IPS DF 4.7 (cell line): Measurements from ENCODE around the gene STEAP1B.
"Not testable (repeated sequence)": the region's sequence is repeated elsewhere in the genome, so short reads cannot be mapped to it uniquely, and the experiment has no call there.

Experiments
- DNase-seq: peaks from one replicate; pipeline ENCODE4 v3.0.0-alpha.2; 2013; ENCODE audit warnings: low spot score; ENCODE audit errors: extremely low read depth

Gene STEAP1B

DNA sequence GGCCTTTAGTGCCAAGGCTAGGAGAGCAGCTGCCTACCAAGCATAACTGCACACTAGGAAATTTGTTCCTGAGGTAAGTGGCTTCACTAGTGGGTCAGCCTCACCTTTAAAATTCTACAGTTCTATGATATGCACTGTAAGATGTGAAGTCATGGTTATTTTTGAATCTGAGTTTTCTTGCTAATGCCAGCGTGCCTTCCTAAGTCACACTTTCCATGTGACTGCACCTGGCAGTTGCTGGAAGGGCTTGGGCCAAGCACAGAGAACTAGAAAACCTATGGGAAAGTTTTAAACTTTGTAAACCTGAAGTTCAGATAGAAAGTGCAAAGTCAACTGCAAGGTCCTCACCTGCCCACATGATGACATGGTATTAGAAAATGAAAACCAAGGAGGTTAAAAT, 42.5 kb downstream of the STEAP1B start:
- no peak for DNase-seq

DNA sequence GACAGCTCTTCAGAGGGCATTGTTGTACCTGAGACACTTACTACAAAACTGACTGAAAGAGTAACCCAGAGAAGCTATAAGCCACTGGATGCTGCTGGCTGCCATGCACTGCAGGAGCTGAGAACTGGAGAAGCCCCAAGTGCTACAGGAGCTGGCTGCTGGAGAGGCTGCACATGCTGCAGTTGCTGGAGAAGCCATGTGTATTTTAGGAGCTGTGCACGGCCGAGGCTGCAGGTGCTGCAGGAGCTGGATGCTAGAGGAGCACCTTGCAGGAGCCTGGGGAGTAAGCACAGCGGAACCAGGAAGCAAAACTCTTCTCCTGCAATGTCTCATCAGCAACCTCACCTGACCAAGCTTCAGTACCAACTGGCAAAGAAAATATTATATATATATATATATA, 45.5 kb downstream of the STEAP1B start:
- DNase-seq, result no peak

DNA sequence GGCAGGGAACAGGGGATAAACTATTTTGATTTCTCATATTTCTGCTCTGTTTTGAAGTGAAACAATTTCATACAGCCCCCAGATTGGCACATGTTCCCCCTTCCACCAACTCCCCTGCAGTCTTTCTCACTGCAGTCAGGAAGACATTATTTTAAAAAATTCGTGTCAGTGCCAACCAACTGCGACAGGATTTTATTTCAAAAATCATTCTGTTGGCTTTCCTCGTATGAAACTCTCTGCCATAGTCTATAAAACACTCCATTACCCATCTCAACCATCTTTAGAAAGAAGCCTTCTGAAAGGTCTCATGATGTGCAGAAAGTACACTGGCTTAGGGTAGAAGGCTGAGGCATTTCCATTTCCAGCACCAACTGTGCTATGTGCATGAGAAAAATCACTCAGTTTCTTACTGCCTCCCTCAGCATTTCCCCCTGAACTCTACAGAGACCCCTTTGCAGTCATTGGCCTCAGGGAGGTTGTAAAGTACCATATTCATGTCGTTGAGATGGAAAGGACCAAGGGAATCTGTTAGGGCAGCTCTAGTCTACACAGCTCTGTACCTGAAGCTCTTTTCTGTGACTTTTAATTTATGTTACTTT, 46.9 kb downstream of the STEAP1B start:
- DNase-seq, result no peak

DNA sequence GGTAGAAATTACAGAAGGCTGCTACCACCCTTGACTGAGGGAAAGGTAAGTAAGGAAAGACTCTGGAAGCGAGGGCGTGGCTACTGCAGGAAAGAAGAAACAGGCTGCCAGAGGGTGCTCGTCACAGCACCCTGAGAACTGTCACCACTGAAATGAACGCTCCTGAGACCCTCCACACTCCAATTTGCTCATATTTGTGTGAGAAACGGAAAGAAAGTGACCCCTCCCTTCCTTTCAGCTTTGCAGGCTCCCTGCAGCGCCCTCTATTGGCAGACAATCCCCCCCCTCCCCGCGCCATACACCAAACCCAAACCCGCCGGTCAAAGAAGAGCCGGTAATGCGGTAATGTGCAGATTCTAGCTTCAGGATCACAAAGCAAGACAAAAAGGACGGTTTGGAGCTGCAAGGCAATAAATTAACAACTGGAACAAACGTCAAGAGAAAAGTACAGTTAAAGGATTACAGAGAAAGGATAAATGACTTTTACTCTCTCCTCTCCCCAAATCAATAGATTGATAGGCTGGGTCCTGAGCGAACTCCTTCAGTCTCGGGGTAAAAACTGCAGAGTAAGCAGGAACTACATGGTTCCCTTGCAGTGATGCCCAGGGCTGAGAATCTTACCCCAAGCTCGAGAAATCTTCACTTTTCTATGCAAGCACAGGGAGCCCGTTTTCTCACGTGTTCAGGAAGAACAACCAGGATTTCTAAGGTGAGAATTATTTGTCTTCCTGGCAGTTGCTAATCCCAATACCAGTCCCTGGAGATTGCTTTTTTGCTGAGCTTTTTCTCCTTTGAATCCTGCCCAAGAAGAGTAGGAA, 47.6 kb downstream of the STEAP1B start:
- peak; percentile 53 for DNase-seq

DNA sequence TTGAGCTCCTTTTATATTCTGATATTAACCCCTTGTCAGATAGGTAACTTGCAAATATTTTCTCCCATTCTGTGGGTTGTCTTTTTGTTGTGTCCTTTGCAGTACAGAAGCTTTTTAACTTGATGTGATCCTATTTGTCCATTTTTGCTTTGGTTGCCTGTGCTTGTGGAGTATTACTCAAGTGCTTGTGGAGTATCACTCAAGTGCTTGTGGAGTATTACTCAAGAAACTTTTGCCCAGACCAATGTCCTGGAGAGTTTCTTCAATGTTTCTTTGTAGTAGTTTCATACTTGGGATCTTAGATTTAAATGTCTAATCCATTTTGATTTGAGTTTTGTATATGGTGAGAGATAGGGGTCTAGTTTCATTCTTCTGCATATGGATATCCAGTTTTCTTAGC, 50.0 kb downstream of the STEAP1B start:
- not testable (repeated sequence) for DNase-seq

DNA sequence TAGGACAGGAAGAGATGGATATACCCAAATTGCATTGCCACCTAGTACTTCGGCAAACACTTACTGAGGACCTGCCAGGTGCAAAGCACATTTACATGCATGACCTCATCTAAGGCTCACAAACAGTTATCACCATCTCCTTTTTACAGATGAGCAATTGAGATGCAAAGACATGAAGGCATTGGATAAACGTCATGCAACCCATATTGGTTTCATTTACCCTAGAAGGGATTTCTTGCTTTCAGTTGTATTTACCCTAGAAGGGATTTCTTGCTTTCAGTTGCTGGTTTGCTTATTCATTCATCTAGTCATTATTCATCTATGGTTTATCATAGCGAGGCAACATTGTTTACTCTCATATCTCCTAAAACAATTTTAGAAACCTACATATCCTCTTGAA, 52.2 kb downstream of the STEAP1B start:
- no peak for DNase-seq

DNA sequence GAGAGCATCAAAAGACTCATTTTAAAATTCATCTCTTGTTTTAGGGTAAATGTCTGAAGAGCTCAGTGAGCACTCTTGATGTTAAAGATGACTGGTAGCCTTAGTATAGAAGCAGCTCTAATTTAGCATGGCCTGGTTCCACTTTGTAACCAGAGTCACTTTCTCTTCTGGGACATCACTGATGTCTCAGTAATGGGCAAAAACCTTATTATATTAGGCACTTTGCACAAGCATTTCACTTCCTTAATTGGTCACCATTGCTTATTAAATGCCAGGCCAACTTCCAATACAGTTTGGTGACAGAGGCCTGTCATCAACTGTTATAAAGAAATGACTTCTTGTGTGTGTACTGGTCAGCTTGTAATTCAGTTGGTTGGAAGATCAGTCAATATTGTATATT, 53.0 kb downstream of the STEAP1B start:
- DNase-seq, result no peak

DNA sequence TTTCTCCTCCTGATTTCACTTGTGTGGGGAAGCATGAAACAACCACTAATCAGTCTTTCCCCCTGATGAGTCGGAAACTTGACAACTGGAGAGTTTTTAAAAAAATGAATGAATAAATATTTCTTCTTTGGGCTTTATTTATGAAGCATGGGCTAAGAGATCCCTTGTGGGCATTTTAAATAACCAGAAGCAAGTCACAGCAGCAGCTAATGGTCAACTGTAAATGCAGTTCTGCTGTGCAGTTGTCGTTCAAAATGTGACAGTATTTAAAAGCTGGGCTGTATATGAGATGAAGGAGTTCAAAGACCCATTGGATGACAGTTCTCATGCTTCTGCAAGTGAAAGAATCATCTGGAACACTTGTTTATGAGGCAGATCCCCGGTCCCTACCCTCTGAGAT, 54.1 kb downstream of the STEAP1B start:
- DNase-seq, result no peak

DNA sequence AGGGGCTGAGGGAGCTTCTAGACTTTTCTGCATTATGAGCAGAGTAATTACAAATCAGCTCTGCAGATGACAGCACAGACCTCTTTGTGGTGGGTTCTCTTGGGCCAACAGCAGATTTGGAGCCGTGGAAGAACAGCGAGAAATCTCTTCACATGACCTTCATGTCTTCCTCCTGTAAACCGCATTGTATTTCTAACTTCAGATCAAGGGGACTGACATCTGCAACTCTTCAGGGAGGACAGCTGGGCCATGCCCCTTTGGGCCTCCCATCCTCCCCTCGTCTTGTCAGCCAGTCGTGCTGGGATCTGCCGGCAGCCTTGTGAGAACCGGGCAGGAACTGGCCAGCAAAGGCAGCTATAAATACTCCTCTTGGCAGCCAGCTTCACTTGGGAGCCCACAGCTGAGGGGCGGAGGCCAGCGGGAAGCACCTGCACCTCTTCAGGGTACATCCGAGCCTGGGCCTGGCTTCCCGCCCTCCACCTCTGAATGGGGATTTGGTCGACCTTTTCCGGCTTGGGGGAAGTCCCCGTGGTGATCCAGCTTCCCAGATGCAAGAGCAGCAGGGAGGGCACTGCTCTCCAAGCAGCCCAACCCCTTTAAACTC, 54.7 kb downstream of the STEAP1B start:
- DNase-seq, result no peak

DNA sequence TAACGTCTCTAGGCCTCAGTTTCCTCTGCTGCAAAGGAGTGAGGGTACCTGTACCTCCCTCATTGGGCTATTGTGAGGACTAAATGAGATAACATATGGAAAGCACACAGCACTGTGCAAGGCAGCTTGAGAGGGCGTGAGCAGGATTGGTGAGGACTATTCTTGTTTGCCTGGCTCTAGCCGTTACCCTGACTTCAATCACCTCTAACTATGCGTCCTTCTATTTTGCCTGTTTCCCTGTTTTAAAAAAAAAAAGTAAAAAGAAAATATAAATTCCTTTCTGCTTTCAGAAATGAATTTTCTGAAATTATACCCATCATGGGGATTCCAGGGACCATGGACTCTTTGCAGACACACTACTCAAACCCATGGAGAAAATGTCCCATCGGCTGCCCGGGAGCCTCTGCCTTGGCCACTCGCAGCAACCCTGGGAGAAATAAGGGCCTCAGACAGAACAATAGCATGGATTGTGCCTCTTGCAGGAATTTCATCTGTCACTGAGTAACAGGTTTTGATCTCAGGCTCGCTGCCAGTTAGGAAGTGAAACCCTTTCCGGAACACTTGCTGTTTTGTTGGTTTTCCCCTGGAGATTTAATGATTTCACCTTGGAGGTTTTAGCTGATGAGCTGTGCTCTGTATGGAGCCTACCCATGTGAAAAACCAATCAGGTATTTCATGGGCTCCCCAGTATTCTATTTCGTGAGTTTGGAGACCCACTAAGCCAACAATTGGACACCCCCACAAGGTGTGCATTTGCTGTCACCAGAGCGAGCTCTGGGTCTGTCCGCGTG, 55.6 kb downstream of the STEAP1B start:
- no peak for DNase-seq

DNA sequence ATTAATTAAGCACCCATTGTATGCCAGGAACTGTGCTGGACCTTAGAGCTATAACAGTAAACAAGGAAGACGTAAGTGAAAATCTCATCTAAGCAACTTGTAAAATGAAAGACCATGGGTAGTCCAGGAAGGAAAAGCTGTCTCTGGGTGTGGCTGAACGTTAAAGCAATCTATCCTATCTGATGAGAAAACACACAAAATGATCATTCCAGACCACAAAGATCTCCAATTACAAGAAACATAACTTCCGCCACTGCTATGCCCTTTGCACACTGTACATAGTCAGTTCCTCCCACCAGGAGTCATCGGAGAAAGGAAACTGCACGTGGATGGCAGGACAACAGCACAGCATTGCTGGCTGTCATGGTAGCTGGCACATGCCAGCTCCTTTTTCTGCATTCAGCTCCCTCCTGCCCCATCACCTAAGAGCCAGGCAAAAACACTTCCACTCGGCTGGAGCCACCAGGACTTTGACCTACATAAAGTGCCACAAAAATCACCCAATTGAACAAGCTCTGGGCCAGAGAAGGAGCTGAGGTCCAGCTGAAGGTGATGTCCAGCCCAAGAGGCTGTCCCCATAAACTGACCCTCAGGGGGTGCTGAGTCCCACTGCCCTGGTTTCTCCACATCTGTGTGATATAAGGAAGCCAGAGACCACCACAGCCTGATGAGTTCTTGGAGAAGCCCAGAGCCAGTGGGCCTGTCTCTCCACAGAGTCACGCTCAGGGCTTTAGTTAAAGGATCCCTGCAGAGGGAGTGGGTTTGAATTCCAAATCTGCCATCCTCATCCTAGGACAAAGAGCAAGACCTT, 56.4 kb downstream of the STEAP1B start:
- DNase-seq, result no peak

DNA sequence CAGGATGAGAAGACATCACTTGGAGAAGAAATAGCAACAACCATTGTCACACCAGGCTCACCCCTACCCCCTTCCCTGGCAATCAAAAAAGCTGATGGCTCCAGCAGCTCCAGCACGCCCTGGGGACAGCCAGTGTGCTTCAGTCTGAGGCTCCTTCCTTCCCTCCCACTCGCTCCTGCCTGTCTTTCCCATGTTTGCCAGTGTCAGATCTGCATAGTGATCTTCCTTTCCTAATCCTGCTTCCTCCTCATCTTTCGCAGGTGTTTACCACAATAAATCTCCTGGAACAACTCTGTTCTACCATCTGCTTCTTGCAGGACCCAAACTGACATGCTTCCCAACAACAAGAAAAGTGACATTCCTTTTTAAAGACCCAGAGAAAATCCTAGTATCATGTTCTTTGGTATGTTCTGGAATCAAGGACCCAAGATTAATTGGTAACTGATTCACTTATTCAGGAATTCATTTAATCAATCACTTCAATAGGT, 57.1 kb downstream of the STEAP1B start:
- no peak for DNase-seq

DNA sequence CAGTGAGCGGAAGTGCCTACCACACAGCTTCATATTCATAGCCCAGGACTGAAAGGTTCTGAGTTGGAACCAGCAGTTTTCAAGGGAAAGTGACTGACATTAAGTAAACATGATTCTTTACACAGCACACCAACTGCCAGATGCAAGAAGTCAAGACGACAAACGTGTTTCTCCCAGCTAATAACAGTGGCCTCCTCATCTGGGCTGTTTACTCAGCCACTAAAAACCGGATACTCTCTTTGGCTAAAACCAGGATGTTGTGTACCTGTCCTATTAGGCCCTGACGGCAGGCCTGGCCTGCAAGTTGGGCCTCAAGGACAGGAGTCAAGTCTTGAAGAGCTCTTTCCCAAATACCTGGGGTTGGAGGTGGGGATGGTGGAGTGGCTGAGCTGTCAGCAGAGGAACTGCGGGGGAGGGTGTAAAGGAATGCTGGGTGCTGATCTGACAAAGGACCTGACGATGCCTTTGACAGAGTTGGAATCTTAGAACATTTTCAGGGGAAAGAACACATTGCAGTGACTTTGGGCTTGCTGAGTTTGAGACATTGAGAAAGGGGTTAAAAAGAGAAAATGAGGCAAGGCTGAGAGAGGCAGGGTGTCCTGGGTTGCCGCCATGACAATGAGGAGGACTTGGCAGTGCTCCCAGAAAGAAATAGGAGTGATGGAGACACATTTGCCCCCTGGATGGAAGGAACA, 57.7 kb downstream of the STEAP1B start:
- no peak for DNase-seq

DNA sequence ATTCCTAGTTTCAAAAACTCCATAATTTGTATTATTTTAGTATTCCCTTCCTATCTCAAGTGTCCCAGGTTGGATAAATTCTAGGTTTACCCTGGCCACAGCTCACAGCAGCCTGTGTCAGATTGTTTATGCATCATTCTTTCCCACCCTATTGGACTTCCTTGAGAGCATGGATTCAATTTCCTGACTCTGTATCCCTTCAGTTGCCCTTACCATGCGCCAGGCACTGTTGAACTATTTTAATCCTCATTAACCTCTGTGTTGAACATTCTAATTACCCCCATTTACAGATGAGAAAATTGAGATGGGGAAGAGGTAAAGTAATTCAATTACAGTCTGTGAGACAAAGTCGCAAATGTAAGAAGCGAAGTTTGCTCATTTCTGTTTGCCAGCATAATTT, 58.8 kb downstream of the STEAP1B start:
- no peak for DNase-seq

DNA sequence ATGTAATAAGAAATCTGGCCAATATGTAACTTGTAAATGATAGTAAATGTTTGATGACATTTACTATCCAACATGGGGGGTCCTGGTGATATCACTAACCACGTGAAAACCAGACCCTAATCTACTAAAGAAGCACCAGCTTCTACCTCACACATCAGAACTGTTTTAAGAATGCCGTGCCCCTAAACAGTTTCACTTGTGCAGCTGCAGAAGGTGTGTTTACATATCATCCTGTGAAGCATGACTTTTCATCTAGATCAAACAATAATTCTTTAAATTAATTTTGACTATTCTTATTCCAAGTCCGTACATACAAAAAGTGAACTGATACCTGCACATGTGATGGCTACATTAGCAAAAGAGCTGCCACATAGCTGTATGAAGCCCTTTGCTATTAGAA, 61.0 kb downstream of the STEAP1B start:
- no peak for DNase-seq

DNA sequence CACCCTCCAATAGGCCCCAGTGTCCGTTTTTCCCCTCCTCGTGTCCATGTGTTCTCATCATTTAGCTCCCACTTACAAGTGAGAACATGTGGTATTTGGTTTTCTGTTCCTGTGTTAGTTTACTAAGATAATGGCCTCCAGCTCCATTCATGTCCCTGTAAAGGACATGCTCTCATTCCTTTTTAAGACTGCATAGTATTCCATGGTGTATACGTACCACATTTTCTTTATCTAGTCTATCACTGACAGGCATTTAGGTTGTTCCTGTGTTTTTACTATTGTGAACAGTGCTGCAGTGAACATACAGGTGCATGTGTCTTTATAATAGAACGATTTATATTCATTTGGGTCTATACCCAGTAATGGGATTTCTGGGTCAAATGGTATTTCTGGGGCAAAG, 63.4 kb downstream of the STEAP1B start:
- DNase-seq, result not testable (repeated sequence)

DNA sequence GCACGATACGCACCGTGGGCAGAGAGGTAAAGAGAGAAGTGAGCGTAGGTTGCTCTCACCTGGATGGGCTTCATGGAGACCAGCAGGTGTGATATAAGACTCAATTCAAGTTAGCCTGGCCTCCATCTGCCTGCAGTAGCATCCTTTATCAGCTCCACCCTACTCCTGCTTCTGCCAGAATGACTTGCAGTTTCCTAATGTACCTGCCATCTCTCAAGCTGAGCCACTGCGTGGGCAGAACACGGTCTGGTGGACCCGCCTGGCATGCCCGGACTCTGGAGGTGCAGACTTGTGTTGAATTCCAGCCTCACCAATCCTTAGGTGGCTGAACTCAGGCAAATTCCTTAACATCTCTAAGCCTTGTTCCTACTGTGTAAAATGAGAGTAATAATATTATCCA, 64.3 kb downstream of the STEAP1B start:
- DNase-seq, result no peak

DNA sequence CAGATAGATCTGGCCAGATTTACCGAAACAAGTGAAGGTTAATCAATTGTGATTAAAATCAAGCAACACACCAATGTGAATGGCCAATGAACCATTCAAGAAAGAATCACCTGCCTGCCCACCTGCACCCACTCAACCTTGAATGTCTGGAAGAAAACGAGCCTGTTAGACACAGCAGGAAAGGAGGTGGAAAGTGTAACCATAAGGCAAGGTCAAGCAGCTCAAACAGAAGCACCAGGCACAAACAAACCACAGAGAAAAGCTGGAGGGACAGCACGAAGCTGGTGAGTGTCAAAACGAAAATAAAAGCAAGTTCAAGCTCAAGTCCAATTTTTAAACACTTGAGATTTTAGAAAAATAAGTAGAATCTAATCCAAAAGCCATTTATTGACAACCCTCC, 64.9 kb downstream of the STEAP1B start:
- DNase-seq, result no peak

DNA sequence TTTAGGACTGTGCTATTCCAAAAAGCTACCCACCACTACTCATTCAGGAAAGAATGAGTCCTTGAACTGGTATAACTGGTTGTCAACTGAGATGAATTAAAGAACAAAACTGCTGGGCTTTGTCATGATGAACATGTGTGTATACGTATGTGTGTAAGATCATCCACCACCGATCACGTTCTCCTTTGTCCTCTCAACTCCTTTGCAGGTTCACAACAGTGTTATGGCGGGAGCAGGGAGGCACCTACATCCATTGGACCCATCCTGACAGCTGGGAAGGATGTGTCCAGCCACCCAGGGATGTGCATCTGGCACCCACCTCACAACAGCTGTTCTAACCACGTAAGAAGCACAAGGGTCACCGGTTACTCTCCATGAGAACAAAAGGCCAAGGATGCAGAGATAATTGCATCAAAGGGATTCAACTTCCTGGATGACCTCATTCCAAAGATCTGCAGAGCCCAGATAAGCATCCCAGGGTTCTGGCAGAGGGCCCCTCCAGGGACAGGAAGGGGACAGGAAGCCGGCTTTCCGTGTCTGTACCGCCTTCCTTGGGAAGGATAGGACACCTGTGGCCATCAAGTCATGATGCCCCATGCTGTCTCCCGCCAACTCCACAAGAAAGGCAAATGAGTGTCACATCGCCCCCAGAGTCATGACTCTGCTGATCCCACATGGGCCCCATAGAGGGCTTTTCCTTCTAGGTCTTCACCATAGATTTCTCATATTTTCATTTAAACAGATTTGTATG, 66.1 kb downstream of the STEAP1B start:
- DNase-seq, result peak; percentile 69
